H1 (cell line): ENCODE measurements around the gene DCDC2C. TPM values are rescaled to one million over a fixed set of nuclear protein-coding genes. Genes with fewer than 3 reads are reported as not detected.
A peak's percentile ranks its signal among the peaks of the same experiment; 100 is the strongest.

Experiments
- CTCF ChIA-PET: fragments of 300-600 bp; sonication (Branson Sonifier 250); formaldehyde crosslinking; loops from one replicate; lab custom pipeline; 2021; ENCODE audit not compliant: partially characterized antibody; lab: Charles Lee
- POLR2A ChIA-PET: fragments of 300-600 bp; sonication (Branson Sonifier 250); formaldehyde crosslinking; loops from one replicate; lab custom pipeline; 2021; ENCODE audit warnings: inconsistent platforms; ENCODE audit not compliant: partially characterized antibody; lab: Charles Lee
- DNase-seq, 2 experiments: peaks; one replicate each; pipeline versions ENCODE4 v3.0.0 to v3.0.0-alpha.2; 2010 to 2022; ENCODE audit warnings: low spot score in 2 of 2, low read depth in 1 of 2, mixed read lengths in 1 of 2
- FAIRE-seq: peaks from 2 replicates; lab custom pipeline; 2011; peaks lifted over from hg19 to GRCh38; lab: Jason Lieb, UNC
- H2AFZ ChIP-seq: 2 replicates; pipeline ENCODE4 v1.8.1; 2012; ENCODE audit warnings: low read length, inconsistent platforms
- H2AK5ac ChIP-seq: 2 replicates; pipeline ENCODE4 v1.6.1; 2013; ENCODE audit warnings: low read depth, low read length
- H2BK120ac ChIP-seq: replicated peaks from 2 replicates; pipeline ENCODE3; 2013; ENCODE audit warnings: low read depth, low read length, inconsistent platforms
- H2BK12ac ChIP-seq: 2 replicates; pipeline ENCODE4 v1.6.1; 2013; ENCODE audit warnings: low read depth, low read length
- H2BK15ac ChIP-seq: 2 replicates; pipeline ENCODE4 v1.6.1; 2013; ENCODE audit warnings: low read length
- H2BK20ac ChIP-seq: 2 replicates; pipeline ENCODE4 v1.6.1; 2013; ENCODE audit warnings: low read length
- H2BK5ac ChIP-seq: 2 replicates; pipeline ENCODE4 v1.6.1; 2013; ENCODE audit warnings: low read depth, low read length
- H3K14ac ChIP-seq: 2 replicates; pipeline ENCODE4 v1.6.1; 2013; ENCODE audit warnings: inconsistent platforms; ENCODE audit not compliant: insufficient read length
- H3K18ac ChIP-seq: 2 replicates; pipeline ENCODE4 v1.6.1; 2013; ENCODE audit warnings: low read length; ENCODE audit errors: extremely low read depth
- H3K23ac ChIP-seq: 2 replicates; pipeline ENCODE4 v1.6.1; 2013; ENCODE audit warnings: inconsistent platforms; ENCODE audit not compliant: insufficient read length
- H3K23me2 ChIP-seq: 2 replicates; pipeline ENCODE4 v1.6.1; 2013; ENCODE audit warnings: low read depth, low read length
- H3K27ac ChIP-seq: 2 replicates; pipeline ENCODE4 v1.6.1; 2011; ENCODE audit warnings: low read depth, low read length, inconsistent platforms
- H3K27me3 ChIP-seq, 4 experiments: replicated peaks in 1 of 4; 1 replicate in 1 of 4; 2 replicates in 3 of 4; pipeline versions ENCODE4 v1.6.1 to v1.8.1; 2011 to 2013; ENCODE audit warnings: low read length in 3 of 4, mild to moderate bottlenecking in 3 of 4, inconsistent platforms in 2 of 4, mixed read lengths in 2 of 4, moderate library complexity in 1 of 4; ENCODE audit not compliant: control insufficient read depth in 3 of 4, insufficient read depth in 3 of 4; ENCODE audit errors: extremely low read depth in 1 of 4
- H3K36me3 ChIP-seq, 4 experiments: 2 replicates each; pipeline versions ENCODE4 v1.6.1 to v1.8.1; 2011 to 2013; ENCODE audit warnings: mild to moderate bottlenecking in 4 of 4, low read length in 3 of 4, moderate library complexity in 2 of 4, control low read depth in 1 of 4, inconsistent platforms in 1 of 4; ENCODE audit not compliant: insufficient read depth in 4 of 4, control insufficient read depth in 2 of 4
- H3K4ac ChIP-seq: replicated peaks from 2 replicates; pipeline ENCODE3; 2013; ENCODE audit warnings: low read length, low read depth, mixed read lengths, inconsistent platforms; ENCODE audit not compliant: insufficient read length
- H3K4me1 ChIP-seq, 4 experiments: replicated peaks in 1 of 4; 1 replicate in 1 of 4; 2 replicates in 3 of 4; pipeline versions ENCODE4 v1.6.1 to v1.8.1; 2011 to 2013; ENCODE audit warnings: low read length in 3 of 4, inconsistent platforms in 2 of 4, mixed read lengths in 1 of 4; ENCODE audit not compliant: insufficient read depth in 4 of 4, control insufficient read depth in 3 of 4
- H3K4me2 ChIP-seq, 2 experiments: 2 replicates each; pipeline versions ENCODE4 v1.6.1 to v1.8.1; 2011 to 2013; ENCODE audit warnings: low read depth in 2 of 2, low read length in 2 of 2, control low read depth in 1 of 2, inconsistent platforms in 1 of 2, mild to moderate bottlenecking in 1 of 2; ENCODE audit not compliant: insufficient read depth in 1 of 2
- H3K4me3 ChIP-seq, 4 experiments: fragments of 200-600, 300-600 bp in 1 of 4; sonication (generic), shearing (Covaris generic), sonication (Bioruptor Twin) in 1 of 4; 2 replicates each; pipeline versions ENCODE4 v1.5.1 to v1.8.1; 2011 to 2016; ENCODE audit warnings: low read length in 4 of 4, low read depth in 3 of 4, control low read depth in 2 of 4, inconsistent platforms in 2 of 4, mild to moderate bottlenecking in 2 of 4, mixed read lengths in 1 of 4, moderate library complexity in 1 of 4; ENCODE audit not compliant: insufficient read depth in 2 of 4; ENCODE audit errors: extremely low read depth in 1 of 4
- H3K56ac ChIP-seq: replicated peaks from 2 replicates; pipeline ENCODE3; 2013; ENCODE audit warnings: low read depth, mild to moderate bottlenecking, mixed read lengths, low read length, inconsistent platforms; ENCODE audit not compliant: insufficient read length
- H3K79me1 ChIP-seq: 2 replicates; pipeline ENCODE4 v1.6.1; 2013; ENCODE audit warnings: low read depth, low read length, control low read depth
- H3K79me2 ChIP-seq, 2 experiments: 2 replicates each; pipeline versions ENCODE4 v1.6.1 to v1.8.1; 2012 to 2013; ENCODE audit warnings: low read length in 2 of 2, mild to moderate bottlenecking in 2 of 2, inconsistent platforms in 1 of 2; ENCODE audit not compliant: insufficient read depth in 2 of 2, control insufficient read depth in 1 of 2
- H3K9ac ChIP-seq, 4 experiments: replicated peaks in 1 of 4; 1 replicate in 1 of 4; 2 replicates in 3 of 4; pipeline versions ENCODE4 v1.6.1 to v1.8.1; 2011 to 2013; ENCODE audit warnings: low read depth in 3 of 4, low read length in 3 of 4, control low read depth in 2 of 4, mild to moderate bottlenecking in 2 of 4, moderate library complexity in 2 of 4, inconsistent platforms in 1 of 4; ENCODE audit errors: extremely low read depth in 1 of 4
- H3K9me3 ChIP-seq, 2 experiments: 2 replicates each; pipeline versions ENCODE4 v1.6.1 to v1.8.1; 2012 to 2013; ENCODE audit warnings: mild to moderate bottlenecking in 2 of 2, moderate library complexity in 2 of 2, control low read depth in 1 of 2, inconsistent platforms in 1 of 2, low read depth in 1 of 2, low read length in 1 of 2, mixed read lengths in 1 of 2; ENCODE audit not compliant: insufficient read depth in 2 of 2
- H4K20me1 ChIP-seq, 2 experiments: replicated peaks in 1 of 2; 2 replicates each; pipeline versions ENCODE3 to v1.8.1; 2011 to 2013; ENCODE audit warnings: inconsistent platforms in 2 of 2, low read length in 2 of 2, mild to moderate bottlenecking in 1 of 2; ENCODE audit not compliant: insufficient read depth in 2 of 2, control insufficient read depth in 1 of 2
- H4K5ac ChIP-seq: 2 replicates; pipeline ENCODE4 v1.6.1; 2013; ENCODE audit warnings: low read length, low read depth, mixed read lengths, inconsistent platforms; ENCODE audit not compliant: insufficient read length
- H4K8ac ChIP-seq: 2 replicates; pipeline ENCODE4 v1.8.0; 2013; ENCODE audit warnings: mild to moderate bottlenecking, moderate library complexity, low read length, inconsistent platforms; ENCODE audit not compliant: insufficient read depth; ENCODE audit errors: extremely low read depth
- H4K91ac ChIP-seq: replicated peaks from 2 replicates; pipeline ENCODE3; 2013; ENCODE audit warnings: low read length, mixed read lengths, inconsistent platforms; ENCODE audit not compliant: insufficient read length
- CBX5 ChIP-seq: fragments of 300-800, 300-1000 bp; sonication (generic); IDR thresholded peaks from 2 replicates; pipeline ENCODE4 v1.7.1; 2016; ENCODE audit warnings: antibody characterized with exemption, low read length, low read depth
- EZH2 ChIP-seq: fragments of 200-600 bp; sonication (generic); IDR thresholded peaks from 2 replicates; pipeline ENCODE4 v1.7.1; 2012; ENCODE audit warnings: low read depth, mild to moderate bottlenecking, moderate library complexity, low read length, inconsistent platforms; ENCODE audit not compliant: severe bottlenecking
- KDM4A ChIP-seq: IDR thresholded peaks from one replicate; pipeline ENCODE4 v1.7.1; 2012; ENCODE audit warnings: low read depth, mild to moderate bottlenecking, moderate library complexity, low read length, inconsistent platforms; ENCODE audit not compliant: severe bottlenecking
- NANOG ChIP-seq: IDR thresholded peaks from 2 replicates; pipeline ENCODE4 v1.6.1; 2011; ENCODE audit warnings: low read length, low read depth, mild to moderate bottlenecking, inconsistent platforms; ENCODE audit not compliant: insufficient read depth, poor library complexity, severe bottlenecking
- POLR2A ChIP-seq, 2 experiments: IDR thresholded peaks; 1 replicate in 1 of 2; 2 replicates in 1 of 2; pipeline ENCODE4 v1.6.1; 2011; ENCODE audit warnings: low read depth in 2 of 2, low read length in 2 of 2, mild to moderate bottlenecking in 2 of 2; ENCODE audit errors: control extremely low read depth in 1 of 2
- RAD21 ChIP-seq, 2 experiments: IDR thresholded peaks in 1 of 2; conservative IDR thresholded peaks in 1 of 2; 2 replicates each; pipeline ENCODE4 v1.6.1; 2011; ENCODE audit warnings: low read depth in 2 of 2, low read length in 2 of 2, improper control_type of control experiment in 1 of 2, inconsistent platforms in 1 of 2, mild to moderate bottlenecking in 1 of 2, moderate library complexity in 1 of 2
- WGBS, 2 experiments: shearing (Covaris generic) in 1 of 2; methylation state at CpG; one replicate each; pipeline versions ENCODE4 v1.1.6 to v1.1.7; 2013 to 2015; ENCODE audit warnings: low lambda C conversion rate in 2 of 2, mixed read lengths in 2 of 2, inconsistent platforms in 1 of 2, low coverage in 1 of 2, missing lambda C conversion rate in 1 of 2; ENCODE audit not compliant: insufficient replicate concordance in 2 of 2, insufficient coverage in 1 of 2, insufficient read length in 1 of 2; ENCODE audit errors: extremely low coverage in 1 of 2, missing lambda C conversion rate in 1 of 2; 5-methylcytosine and 5-hydroxymethylcytosine counted together
- polyA plus RNA-seq, 7 experiments: library from polyadenylated mRNA; depleted of rRNA in 3 of 7; stranded (reverse) in 5 of 7; unstranded in 2 of 7; fragments of >200 nt in 5 of 7; fragments of 200-250 nt in 2 of 7; gene quantifications; 1 replicate in 5 of 7; 2 replicates in 1 of 7; 4 replicates in 1 of 7; pipeline versions ENCODE4 v1.2.1 to v1.2.3, GENCODE V29; 2011 to 2013; ENCODE audit warnings: missing spikeins in 2 of 7, mixed read lengths in 2 of 7
- total RNA-seq: library from RNA; stranded (reverse); fragmentation: NEBNext Ultra II Directional; extraction: Animal tissue kit (Norgen Biotek cat#: 25700); gene quantifications from 2 replicates; pipeline ENCODE4 v1.2.1, GENCODE V29; 2021
- TF ChIP-seq, protein P1 (sequence below): IDR thresholded peaks from 2 replicates; pipeline ENCODE4 v1.6.1; 2011; ENCODE audit warnings: low read length, improper control_type of control experiment
- TF ChIP-seq, protein P2 (sequence below): IDR thresholded peaks from 2 replicates; pipeline ENCODE4 v1.6.1; 2012; ENCODE audit warnings: inconsistent platforms
- TF ChIP-seq, protein P3 (sequence below): IDR thresholded peaks from 2 replicates; pipeline ENCODE4 v1.6.1; 2012; ENCODE audit warnings: inconsistent platforms

DCDC2C gene
- total and polyA plus RNA-seq, 2 of the 8 experiments (the other 6 are each of a cell fraction or from before 2014, with no cell fraction given), result 0.50 TPM; not detected in 1

DNA sequence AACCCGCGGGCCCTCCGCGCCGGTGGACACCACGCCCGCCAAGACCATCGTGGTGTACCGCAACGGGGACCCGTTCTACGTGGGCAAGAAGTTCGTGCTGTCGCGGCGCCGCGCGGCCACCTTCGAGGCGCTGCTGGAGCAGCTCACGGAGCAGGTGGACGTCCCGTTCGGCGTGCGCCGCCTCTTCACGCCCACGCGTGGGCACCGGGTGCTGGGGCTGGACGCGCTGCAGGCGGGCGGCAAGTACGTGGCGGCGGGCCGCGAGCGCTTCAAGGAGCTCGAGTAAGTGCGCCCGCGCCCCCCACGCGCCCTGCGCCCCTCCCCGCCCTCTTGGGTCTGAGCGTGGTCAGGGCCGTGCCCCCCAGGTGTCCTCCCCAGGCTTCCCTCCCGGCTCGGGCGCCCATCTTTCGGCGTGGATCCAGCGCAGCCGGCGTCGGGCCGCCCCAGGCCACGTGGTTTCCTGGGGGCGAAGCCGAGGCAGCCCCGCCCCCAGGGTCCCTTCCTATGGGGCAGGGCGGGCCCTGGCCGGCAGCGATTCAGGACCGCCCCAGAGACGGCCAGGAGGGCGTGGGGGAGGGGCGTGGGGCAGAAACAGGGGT, 481 bp downstream of the DCDC2C start:
- no peaks in the 10 kb centered on the region for H3K79me1 ChIP-seq
- H3K23me2 ChIP-seq, result peaks cover 4% of the 10 kb centered on the region; the same call in 1 of the 2 replicates
- no peak overlapping the region for H2BK20ac ChIP-seq
- H3K4me3 ChIP-seq, result peak overlapping the region in 3 of 4 experiments; percentile 17 to 62 (median 35); a peak in 4 of 8 replicates
- WGBS, 2 experiments, result 42% methylated on average over 47 of the region's 73 CpGs; no CpG with 5 or more reads in 1 of the 2 experiments
- H2AFZ ChIP-seq, result peak overlapping the region; percentile 95; the same call in 1 of the 2 replicates
- H3K4ac ChIP-seq, result no peak overlapping the region
- H3K9me3 ChIP-seq, result peaks cover 0 to 8% of the 10 kb centered on the region in 2 experiments; a peak in 1 of 4 replicates
- H2BK15ac ChIP-seq, result no peak overlapping the region
- no peak overlapping the region for H3K27ac ChIP-seq
- H2AK5ac ChIP-seq, result no peak overlapping the region
- no peak overlapping the region for H3K23ac ChIP-seq
- CTCF ChIA-PET, result no interaction called here
- peaks cover 5 to 17% (median 9%) of the 10 kb centered on the region in 4 experiments; a peak in 6 of 7 replicates for H3K27me3 ChIP-seq
- H3K14ac ChIP-seq, result no peak overlapping the region
- H3K79me2 ChIP-seq, result no peaks in the 10 kb centered on the region
- DNase-seq (no peak), FAIRE-seq (no peak)
- no peak overlapping the region for H4K5ac ChIP-seq
- H2BK5ac ChIP-seq, result no peak overlapping the region
- H3K4me2 ChIP-seq, result peak overlapping the region in 1 of 2 experiments; percentile 64; a peak in 2 of 4 replicates
- peaks cover 0 to 3% (median 1%) of the 10 kb centered on the region in 4 experiments; a peak in 4 of 7 replicates for H3K4me1 ChIP-seq
- no peaks in the 10 kb centered on the region for H3K36me3 ChIP-seq
- no peak overlapping the region for H2BK12ac ChIP-seq
- H3K18ac ChIP-seq, result no peak overlapping the region
- no peak overlapping the region for H2BK120ac ChIP-seq
- TF ChIP-seq KDM4A, result peak; percentile 96
- no peak for TF ChIP-seq CBX5
- TF ChIP-seq POLR2A (IDR thresholded peaks at IDR 0.05; ENCODE audit: control extremely low read depth in 1 of 2, low read depth in 2 of 2, low read length in 2 of 2), result no peak
- TF ChIP-seq, protein P1, sequence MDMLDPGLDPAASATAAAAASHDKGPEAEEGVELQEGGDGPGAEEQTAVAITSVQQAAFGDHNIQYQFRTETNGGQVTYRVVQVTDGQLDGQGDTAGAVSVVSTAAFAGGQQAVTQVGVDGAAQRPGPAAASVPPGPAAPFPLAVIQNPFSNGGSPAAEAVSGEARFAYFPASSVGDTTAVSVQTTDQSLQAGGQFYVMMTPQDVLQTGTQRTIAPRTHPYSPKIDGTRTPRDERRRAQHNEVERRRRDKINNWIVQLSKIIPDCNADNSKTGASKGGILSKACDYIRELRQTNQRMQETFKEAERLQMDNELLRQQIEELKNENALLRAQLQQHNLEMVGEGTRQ, result no peak
- TF ChIP-seq, protein P2, sequence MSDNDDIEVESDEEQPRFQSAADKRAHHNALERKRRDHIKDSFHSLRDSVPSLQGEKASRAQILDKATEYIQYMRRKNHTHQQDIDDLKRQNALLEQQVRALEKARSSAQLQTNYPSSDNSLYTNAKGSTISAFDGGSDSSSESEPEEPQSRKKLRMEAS, result peak; percentile 56
- no peak for TF ChIP-seq EZH2
- TF ChIP-seq NANOG, result no peak
- TF ChIP-seq, protein P3, sequence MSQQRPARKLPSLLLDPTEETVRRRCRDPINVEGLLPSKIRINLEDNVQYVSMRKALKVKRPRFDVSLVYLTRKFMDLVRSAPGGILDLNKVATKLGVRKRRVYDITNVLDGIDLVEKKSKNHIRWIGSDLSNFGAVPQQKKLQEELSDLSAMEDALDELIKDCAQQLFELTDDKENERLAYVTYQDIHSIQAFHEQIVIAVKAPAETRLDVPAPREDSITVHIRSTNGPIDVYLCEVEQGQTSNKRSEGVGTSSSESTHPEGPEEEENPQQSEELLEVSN, result peak; percentile 66
- no peak for TF ChIP-seq RAD21 (IDR thresholded peaks at IDR 0.05 in 1 of 2, conservative IDR thresholded peaks at IDR 0.05 in 1 of 2; ENCODE audit: low read depth in 2 of 2, low read length in 2 of 2)
- peak overlapping the region; percentile 62; the same call in 1 of the 2 replicates for H4K8ac ChIP-seq
- H3K56ac ChIP-seq, result no peak overlapping the region
- peak overlapping the region in 1 of 4 experiments; percentile 54; a peak in 2 of 7 replicates for H3K9ac ChIP-seq
- POLR2A ChIA-PET, result no interaction called here
- H4K91ac ChIP-seq, result no peak overlapping the region
- H4K20me1 ChIP-seq, result no peaks in the 10 kb centered on the region
